ENCODE measurements around the gene OSBPL6. TPM values are rescaled to one million over a fixed set of nuclear protein-coding genes. Genes with fewer than 3 reads are reported as not detected.

OSBPL6 gene
- total and polyA plus RNA-seq, 2 of the 13 experiments (the other 11 are each of a cell fraction or from before 2014, with no cell fraction given): 0.03 to 0.11 TPM

- no TSS peak for BruUV-seq (replicated peaks)
- Histone ChIP-seq H3K9ac (ENCODE audit: insufficient read depth, low read depth, low read length) (no peak overlapping the region), H3K36me3 (replicated peaks in 1 of 2; ENCODE audit: control insufficient read depth in 1 of 2, insufficient read depth in 2 of 2, low read length in 2 of 2) (no peaks in the 10 kb centered on the region), H3K4me3 (replicated peaks in 1 of 3; ENCODE audit: insufficient read depth in 1 of 3, low read depth in 2 of 3, low read length in 3 of 3) (no peak overlapping the region), H3K79me2 (ENCODE audit: insufficient read depth, low read length) (no peaks in the 10 kb centered on the region), H3K27me3 (ENCODE audit: control insufficient read depth in 1 of 2, insufficient read depth in 2 of 2, low read length in 2 of 2) (peaks cover 1 to 3% of the 10 kb centered on the region in 2 experiments; a peak in 2 of 5 replicates), H3K27ac (ENCODE audit: extremely low read length, insufficient read depth, low read length) (no peak overlapping the region), H3K4me1 (ENCODE audit: insufficient read depth, low read length) (no peaks in the 10 kb centered on the region), H2AFZ (ENCODE audit: low read length) (no peak overlapping the region), H4K20me1 (ENCODE audit: insufficient read depth, low read length) (no peaks in the 10 kb centered on the region), H3K9me3 (ENCODE audit: low read length) (no peaks in the 10 kb centered on the region), H3K4me2 (ENCODE audit: low read depth, low read length) (no peak overlapping the region)
- intact Hi-C loops (cut with micrococcal nuclease; ENCODE audit: unreplicated experiment): no loop called here
- in situ Hi-C loops (cut with HindIII; ENCODE audit: extremely low pct_ligation_motif_present, low pct_unique_long_range_greater_than_20kb): no loop called here
- ChIA-PET POLR2A (no interaction called here), CTCF (ENCODE audit: low intra/inter-chr PET ratio, low total read pairs) (interaction anchor here (1.6 kb wide), 1 partner anchor 76 kb away, joined by 7 read pairs; no protein-coding TSS in a partner anchor)
- FAIRE-seq (no peak), ATAC-seq (no peak), DNase-seq (ENCODE audit: low spot score) (no peak)
- TF ChIP-seq RFXANK (CRISPR knock-in tag; IDR thresholded peaks at IDR 0.05) (no peak), MBD4 (IDR thresholded peaks at IDR 0.05; ENCODE audit: borderline replicate concordance, low read length) (no peak), ZNF878 (CRISPR knock-in tag; IDR thresholded peaks at IDR 0.05) (no peak), HCFC1 (IDR thresholded peaks at IDR 0.05; ENCODE audit: low read depth, low read length) (no peak), HNRNPK (IDR thresholded peaks at IDR 0.05; ENCODE audit: low read depth, low read length, poor library complexity, severe bottlenecking) (peak; percentile 96), PCBP2 (optimal IDR thresholded peaks at IDR 0.05; ENCODE audit: low read depth, low read length, poor library complexity, severe bottlenecking) (peak; percentile 83), ZNF33B (CRISPR knock-in tag; IDR thresholded peaks at IDR 0.05) (no peak), SMAD1 (CRISPR knock-in tag; IDR thresholded peaks at IDR 0.05; ENCODE audit: borderline replicate concordance, low read depth) (no peak), ZNF136 (CRISPR knock-in tag; IDR thresholded peaks at IDR 0.05; ENCODE audit: low read depth) (no peak)
- WGBS (ENCODE audit: low lambda C conversion rate): 20% methylated on average over 1 of the region's 1 CpG
Observed at GRCh38 chr2:178208336-178208735, 14.0 kb downstream of the OSBPL6 start.

GRCh38 chr2:178208817-178209216, 14.5 kb downstream of the OSBPL6 start:
- WGBS (ENCODE audit: low lambda C conversion rate): 48% methylated on average over 3 of the region's 3 CpGs
- FAIRE-seq: peak; percentile 47
- CTCF ChIA-PET (ENCODE audit: low intra/inter-chr PET ratio, low total read pairs): interaction anchor here (1.6 kb wide), 1 partner anchor 76 kb away, joined by 7 read pairs; no protein-coding TSS in a partner anchor
- no peak for TF ChIP-seq ELF4 (CRISPR knock-in tag; IDR thresholded peaks at IDR 0.05; ENCODE audit: borderline replicate concordance)
- no peak for TF ChIP-seq ZNF678 (CRISPR knock-in tag; IDR thresholded peaks at IDR 0.05)
- no peak for TF ChIP-seq HMGXB4 (CRISPR knock-in tag; IDR thresholded peaks at IDR 0.05; ENCODE audit: borderline replicate concordance in 1 of 2, low read depth in 1 of 2)
- TF ChIP-seq ZMYM3 (CRISPR knock-in tag; IDR thresholded peaks at IDR 0.05): no peak
- TF ChIP-seq ZBTB14 (CRISPR knock-in tag; IDR thresholded peaks at IDR 0.05): no peak
- no peak for TF ChIP-seq THRA (CRISPR knock-in tag; IDR thresholded peaks at IDR 0.05; ENCODE audit: borderline replicate concordance)

More at GRCh38 chr2:178208817-178209216, 14.5 kb downstream of the OSBPL6 start:
- intact Hi-C loops (cut with micrococcal nuclease; ENCODE audit: unreplicated experiment): loop anchor here (1.0 kb wide), 1 partner anchor 77 kb away; no protein-coding TSS in a partner anchor
- Histone ChIP-seq H3K9ac (ENCODE audit: insufficient read depth, low read depth, low read length) (no peak overlapping the region), H3K4me1 (ENCODE audit: insufficient read depth, low read length) (no peaks in the 10 kb centered on the region), H3K9me3 (ENCODE audit: low read length) (no peaks in the 10 kb centered on the region), H3K4me3 (replicated peaks in 1 of 3; ENCODE audit: insufficient read depth in 1 of 3, low read depth in 2 of 3, low read length in 3 of 3) (no peak overlapping the region), H3K4me2 (ENCODE audit: low read depth, low read length) (no peak overlapping the region), H3K79me2 (ENCODE audit: insufficient read depth, low read length) (no peaks in the 10 kb centered on the region), H4K20me1 (ENCODE audit: insufficient read depth, low read length) (no peaks in the 10 kb centered on the region), H3K36me3 (replicated peaks in 1 of 2; ENCODE audit: control insufficient read depth in 1 of 2, insufficient read depth in 2 of 2, low read length in 2 of 2) (no peaks in the 10 kb centered on the region), H3K27ac (ENCODE audit: extremely low read length, insufficient read depth, low read length) (no peak overlapping the region), H2AFZ (ENCODE audit: low read length) (no peak overlapping the region), H3K27me3 (ENCODE audit: control insufficient read depth in 1 of 2, insufficient read depth in 2 of 2, low read length in 2 of 2) (peaks cover 0 to 3% of the 10 kb centered on the region in 2 experiments; a peak in 1 of 5 replicates)
- DNase-seq (ENCODE audit: low spot score): no peak
- POLR2A ChIA-PET: no interaction called here
- BruUV-seq (replicated peaks): no TSS peak
- no peak for ATAC-seq
- in situ Hi-C loops (cut with HindIII; ENCODE audit: extremely low pct_ligation_motif_present, low pct_unique_long_range_greater_than_20kb): no loop called here
